GM21723 (cell line): ENCODE data around the gene SPATA6L.
A peak's percentile ranks its signal among the peaks of the same experiment; 100 is the strongest.
"Not testable (repeated sequence)": the region's sequence is repeated elsewhere in the genome, so short reads cannot be mapped to it uniquely, and the experiment has no call there.

Source experiments
- ATAC-seq: cut with Tn5 transposase; IDR thresholded peaks from one replicate; pipeline ENCODE4 v1.9.1; 2021; ENCODE audit warnings: mild to moderate bottlenecking, moderate library complexity; ENCODE audit not compliant: unreplicated experiment

Gene SPATA6L

GRCh38 chr9:4678679-4679267 is 12.5 kb upstream of the SPATA6L start:
- ATAC-seq = peak; percentile 18

DNA sequence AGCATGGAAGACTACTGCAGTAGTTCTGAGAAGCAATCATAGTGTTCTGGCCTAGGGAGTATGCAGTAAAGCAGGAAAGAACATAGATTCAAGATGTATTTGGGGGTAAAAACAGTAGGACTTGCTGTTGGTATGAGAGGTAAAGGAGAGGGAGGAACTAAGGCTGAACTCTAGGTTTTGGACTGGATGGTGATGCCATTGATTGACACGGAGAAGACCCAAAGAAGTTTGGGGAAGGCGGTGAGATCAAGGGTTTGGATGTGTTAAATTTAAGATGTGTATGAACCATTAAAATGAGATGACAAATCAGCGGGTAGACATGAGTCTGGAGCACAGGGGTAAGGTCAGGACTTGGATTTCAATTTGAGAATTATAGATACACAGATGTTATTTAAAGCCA is 11.1 kb upstream of the SPATA6L start:
- ATAC-seq = no peak

DNA sequence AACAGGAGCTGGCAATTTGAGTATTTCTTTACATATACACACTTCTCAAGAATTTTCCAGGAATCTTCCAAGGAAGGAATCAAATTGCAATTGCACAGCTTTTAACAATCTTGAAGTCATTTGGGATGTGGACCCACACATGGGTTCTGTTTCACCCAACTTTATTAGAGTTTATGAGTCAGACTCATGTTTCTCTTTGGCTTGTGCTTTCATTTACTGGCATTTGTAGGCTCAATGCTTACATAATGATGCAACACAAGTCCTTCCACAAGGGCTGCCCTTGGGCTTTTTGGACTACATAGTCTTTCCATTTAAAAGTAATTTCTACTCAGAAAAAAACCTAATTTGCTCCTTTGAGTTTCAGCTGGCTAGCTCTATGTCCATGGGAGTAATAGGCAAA is 8.5 kb upstream of the SPATA6L start:
- ATAC-seq = no peak

GRCh38 chr9:4671737-4672136 is 5.5 kb upstream of the SPATA6L start:
- ATAC-seq = no peak

DNA sequence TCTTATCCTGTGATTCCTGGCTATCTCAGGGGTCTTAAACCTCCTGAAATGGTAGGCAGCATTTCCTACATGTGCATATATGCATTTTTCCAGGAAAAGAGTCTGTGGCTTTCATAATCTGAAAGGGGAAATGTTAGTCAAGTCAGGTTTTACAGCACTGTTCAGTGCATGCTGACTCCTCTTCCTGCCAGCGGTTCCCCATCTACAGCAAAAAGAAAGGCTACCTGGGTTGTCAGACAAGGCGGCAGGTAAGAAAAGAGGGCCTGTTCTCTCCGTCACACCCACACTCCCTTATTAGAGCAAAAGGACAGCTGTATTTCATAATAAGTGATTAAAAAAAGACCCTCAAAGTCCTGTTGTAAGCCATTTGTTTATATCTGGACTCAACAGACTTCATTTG is 4.3 kb upstream of the SPATA6L start:
- ATAC-seq = no peak

DNA sequence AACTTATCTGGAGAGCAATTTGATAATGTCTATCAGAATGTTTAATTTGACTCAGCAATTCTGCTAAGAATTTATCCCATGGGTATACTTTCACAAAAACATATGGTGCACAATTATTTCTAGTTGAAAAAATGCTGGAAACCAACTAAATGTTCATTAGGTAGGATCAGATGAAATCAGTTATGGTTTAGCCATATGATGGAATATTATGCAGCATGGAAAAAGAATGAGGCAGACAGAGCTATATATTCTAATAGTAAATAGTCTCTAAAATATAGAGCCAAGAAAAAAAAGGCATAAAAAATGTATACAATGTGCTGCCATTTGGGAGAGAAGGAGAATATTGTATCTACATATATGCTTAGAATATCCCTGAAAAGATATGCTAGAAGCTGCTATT is 3.6 kb upstream of the SPATA6L start:
- ATAC-seq = no peak

DNA sequence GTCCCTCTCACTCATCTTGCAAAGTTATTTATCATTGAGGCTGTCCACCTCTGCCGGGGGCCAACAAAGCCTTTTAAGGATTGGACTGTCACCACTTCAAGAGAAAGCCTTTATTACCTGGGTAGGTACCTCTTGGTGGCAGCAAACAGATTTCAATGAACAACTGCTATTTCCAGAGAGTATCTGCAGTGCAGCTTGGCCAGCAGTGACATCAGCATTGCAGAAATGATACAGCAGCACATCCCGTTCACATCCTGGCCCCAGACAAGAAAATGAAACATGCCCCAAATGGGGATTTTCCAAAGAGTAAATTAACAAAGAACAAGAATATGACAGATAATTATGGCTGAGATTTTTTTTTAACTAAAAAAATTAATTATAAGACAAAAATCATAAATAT is 2.3 kb upstream of the SPATA6L start:
- ATAC-seq = no peak

DNA sequence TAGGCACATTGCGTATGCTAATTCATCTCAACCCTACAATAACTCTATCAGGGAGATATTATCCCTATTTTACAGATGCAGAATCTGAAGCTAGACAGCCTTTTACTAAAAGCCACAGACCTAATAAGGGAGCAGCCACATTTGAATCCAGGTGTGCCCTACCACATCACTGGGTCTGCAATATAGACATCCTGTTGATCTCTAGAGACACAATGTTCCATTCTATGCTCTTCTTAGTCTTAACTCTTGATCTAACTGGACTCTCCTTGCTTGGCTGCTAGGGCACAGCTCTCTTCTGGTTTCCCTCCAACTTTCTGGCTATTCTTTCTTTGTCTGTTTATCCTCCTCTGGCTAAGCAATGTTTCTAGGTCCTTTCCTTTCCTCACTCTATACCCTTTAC is 1.4 kb upstream of the SPATA6L start:
- no peak for ATAC-seq

- ATAC-seq = no peak
These were observed 923 bp downstream of the SPATA6L start for GRCh38 chr9:4665357-4665756.

- no peak for ATAC-seq
These were observed 2.3 kb downstream of the SPATA6L start for GRCh38 chr9:4663956-4664355.

- no peak for ATAC-seq
These were observed 3.1 kb downstream of the SPATA6L start for GRCh38 chr9:4662989-4663792.

DNA sequence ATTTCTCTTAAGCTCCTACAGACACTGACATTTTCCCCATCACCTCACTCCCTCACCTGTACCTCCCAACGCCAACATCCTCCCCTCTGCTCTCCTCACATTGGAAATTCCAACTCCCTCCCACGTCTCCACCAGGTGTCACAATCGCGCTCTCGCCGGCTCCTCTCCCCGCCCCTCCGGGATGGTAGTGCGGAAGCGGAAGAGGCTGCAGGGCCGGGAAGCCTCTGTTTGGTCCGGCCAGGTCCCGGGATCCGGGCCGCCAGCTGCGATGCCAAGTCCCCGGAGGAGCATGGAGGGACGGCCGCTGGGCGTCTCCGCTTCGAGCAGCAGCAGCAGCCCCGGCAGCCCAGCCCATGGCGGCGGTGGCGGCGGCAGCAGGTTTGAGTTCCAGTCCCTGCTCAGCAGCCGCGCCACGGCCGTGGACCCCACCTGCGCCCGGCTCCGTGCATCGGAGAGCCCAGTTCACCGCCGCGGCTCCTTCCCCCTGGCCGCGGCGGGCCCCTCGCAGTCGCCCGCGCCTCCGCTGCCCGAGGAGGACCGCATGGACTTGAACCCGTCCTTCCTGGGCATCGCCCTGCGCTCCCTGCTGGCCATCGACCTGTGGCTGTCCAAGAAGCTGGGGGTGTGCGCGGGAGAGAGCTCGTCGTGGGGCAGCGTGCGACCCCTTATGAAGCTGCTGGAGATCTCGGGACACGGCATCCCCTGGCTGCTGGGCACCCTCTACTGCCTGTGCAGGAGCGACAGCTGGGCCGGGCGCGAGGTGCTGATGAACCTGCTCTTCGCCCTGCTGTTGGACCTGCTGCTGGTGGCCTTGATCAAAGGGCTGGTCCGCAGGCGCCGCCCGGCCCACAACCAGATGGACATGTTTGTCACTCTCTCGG is 3.9 kb downstream of the SPATA6L start, which contains the start of gene PLPP6:
TSS of gene PLPP6 (plus strand) at position 187 of the 881 bp plus-strand sequence. CDS start at position 269, 82 bp downstream.
- ATAC-seq = peak; percentile 90

DNA sequence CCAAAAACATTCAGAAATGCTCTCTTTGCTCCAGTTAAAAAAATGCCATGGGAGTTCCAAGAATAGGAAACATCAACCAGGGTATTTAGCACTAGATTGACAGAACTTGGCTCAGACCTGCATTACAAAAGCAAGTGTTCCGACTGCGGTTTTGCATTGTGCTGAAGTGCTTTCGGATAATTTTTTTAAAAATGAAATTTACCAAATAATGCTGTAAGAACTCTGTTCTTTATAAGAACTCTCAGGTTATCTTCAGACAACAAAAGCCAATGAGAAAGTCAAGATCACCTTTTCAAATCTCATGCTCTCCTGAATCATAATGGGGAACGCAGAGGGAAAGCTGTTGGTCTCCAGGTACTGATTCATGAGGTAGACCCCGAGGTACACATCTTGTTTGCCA is 4.7 kb downstream of the SPATA6L start:
- no peak for ATAC-seq

GRCh38 chr9:4661165-4661564 is 5.1 kb downstream of the SPATA6L start:
- no peak for ATAC-seq

DNA sequence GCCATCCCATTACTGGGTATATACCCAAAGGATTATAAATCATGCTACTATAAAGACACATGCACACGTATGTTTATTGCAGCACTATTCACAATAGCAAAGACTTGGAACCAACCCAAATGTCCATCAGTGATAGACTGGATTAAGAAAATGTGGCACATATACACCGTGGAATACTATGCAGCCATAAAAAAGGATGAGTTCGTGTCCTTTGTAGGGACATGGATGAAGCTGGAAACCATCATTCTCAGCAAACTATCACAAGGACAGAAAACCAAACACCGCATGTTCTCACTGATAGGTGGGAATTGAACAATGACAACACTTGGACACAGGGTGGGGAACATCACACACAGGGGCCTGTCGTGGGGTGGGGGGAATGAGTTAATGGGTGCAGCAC is 5.6 kb downstream of the SPATA6L start:
- ATAC-seq = not testable (repeated sequence)

DNA sequence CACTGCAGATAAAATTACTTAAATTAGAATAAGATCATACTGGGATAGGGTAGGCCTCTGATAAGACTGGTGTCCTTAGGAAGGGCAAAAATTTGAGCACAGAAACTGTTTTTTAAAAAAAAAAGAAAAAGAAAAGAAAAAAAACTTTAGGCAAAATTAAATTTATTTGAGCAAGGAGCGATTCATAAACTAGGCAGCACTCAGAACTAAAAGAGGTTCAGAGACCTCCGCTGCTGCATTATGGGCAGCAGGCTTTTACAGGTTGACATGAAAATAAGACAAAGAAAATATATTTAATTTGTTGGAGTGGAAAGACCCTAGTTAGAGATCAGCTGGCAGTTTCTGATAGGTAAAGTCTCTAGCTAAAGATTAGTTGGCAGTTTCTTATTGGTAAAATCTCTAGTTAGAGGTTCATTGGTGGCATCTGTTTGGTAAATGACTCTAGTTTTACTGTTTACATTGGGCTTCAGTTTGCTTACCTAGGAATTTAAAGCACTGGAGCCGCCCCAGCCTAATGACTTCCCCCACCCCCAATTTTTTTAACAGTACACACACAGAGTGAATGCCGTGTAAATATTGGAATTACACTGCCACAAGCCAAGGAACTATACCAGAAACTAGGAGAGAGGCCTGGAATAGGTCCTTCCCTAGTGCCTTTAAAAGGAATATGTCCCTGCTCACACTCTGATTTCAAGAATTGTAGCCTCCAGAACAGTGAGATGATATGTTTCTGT is 8.7 kb downstream of the SPATA6L start:
- ATAC-seq = no peak

DNA sequence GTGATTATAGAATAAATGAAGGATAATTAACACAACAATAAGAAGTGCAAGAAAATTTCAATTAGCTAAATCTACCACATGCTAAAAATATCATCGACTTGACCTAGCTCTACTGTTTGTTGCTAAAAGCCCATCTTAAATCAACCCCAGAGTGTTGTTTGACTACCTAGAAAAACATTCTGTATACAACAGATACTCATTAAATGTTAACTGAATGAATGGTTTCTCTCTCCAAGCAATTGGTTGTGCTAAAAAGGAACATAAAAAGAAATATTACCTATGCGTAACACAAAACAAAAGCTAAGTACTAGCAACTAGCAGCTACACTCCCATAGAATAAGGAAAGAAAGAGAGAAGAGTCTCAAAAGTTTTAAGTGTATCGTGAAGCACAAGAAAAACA is 9.7 kb downstream of the SPATA6L start:
- ATAC-seq = no peak

GRCh38 chr9:4656196-4656595 is 10.1 kb downstream of the SPATA6L start:
- ATAC-seq = not testable (repeated sequence)

DNA sequence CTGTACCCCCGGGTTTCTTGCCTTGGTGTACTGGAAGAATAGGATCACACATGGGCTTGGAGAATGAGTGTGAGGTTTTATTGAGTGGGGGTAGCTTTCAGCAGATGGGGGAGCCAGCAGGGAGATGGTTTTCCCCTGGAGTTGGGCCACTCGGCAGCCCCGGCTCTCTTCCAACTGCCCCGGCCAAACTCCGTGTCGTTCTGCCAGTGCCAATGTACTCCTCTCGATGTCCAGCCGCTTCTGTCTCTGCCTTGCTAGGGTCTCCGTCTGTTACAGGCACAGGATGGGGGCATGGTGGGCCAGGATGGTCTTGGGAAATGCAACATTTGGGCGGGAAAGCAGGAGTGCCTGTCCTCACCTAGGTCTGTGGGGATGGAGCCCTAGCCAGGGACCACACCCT is 11.7 kb downstream of the SPATA6L start:
- ATAC-seq = no peak

DNA sequence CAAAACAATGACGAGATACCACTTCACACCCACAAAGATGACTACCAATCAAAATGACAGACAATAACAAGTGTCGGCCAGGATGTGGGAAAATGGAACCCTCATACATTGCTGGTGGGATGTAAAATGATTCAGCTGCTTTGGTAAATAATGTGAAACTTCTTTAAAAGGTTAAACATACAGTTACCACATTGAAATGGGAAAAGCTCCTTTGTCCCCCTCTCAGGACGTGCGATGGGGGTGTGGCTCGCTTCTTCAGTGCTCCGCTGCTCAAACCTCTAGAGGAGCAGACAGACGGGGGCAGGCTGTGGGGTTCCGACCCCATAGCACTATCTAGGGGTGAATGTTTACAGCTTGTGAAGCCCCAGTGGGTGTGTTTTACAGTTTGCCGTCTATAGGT is 12.2 kb downstream of the SPATA6L start:
- no peak for ATAC-seq

DNA sequence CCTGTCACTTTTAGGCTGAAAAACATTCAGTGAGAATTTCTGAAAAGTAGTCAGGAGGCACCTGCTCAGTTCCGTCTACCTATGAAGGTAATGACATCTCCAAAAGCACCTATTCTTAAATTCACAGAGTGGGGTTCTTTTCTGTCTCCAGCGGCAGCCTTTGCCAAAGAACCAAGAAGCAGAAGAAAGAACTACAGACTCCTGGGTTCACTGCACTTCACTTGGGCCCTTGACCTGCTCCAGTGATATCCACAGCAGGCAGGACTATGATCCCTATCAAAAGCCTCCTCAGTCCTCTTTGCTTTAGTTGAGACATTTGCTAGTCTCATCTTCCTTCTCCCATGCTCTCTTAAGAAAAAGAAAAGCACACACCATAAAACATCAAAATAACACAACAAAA is 23.9 kb downstream of the SPATA6L start:
- no peak for ATAC-seq
